ENCODE data around the gene LRRC51.
"Not testable (repeated sequence)": the region's sequence is repeated elsewhere in the genome, so short reads cannot be mapped to it uniquely, and the experiment has no call there.

LRRC51 gene

DNA sequence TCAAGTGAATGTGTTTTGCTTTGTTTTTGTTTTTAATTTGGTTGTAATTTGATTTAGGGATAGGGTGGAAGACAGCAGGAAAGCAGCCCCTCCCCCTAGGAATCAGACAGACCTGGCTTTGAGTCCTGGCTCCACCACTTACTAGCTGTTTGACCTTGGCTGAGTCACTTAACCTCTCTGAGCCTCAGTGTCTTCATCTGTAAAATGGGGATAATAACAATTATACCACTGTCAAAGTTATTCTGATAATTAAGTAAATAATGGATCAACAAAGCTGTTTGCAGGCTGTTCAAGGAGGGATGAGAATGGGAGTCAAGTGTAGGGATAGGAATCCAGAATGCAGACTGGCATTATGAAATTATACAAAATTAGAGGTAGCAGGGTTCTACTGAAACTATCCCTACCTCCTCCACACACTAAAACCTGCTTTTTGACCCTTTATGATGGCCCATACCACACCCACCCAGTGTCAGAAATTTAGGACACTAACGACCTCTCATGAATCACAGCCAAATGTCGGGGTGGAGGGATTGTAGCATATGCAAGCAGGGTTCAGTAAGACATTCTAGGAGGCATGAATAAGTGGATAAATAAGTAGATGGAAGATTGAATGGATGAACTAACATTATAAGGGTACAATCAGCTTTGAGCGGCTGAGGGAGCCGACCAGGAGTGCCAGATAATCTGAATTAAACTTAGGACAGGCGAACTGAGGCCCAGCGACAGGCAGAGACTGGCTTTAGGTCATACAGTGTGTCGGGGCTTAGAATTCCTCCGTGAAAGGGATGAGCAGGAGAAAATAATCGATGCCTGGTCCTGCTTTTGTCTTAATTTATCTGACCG is 30.9 kb downstream of the LRRC51 start:
- no peak for DNase-seq (ENCODE audit: low read depth)

DNA sequence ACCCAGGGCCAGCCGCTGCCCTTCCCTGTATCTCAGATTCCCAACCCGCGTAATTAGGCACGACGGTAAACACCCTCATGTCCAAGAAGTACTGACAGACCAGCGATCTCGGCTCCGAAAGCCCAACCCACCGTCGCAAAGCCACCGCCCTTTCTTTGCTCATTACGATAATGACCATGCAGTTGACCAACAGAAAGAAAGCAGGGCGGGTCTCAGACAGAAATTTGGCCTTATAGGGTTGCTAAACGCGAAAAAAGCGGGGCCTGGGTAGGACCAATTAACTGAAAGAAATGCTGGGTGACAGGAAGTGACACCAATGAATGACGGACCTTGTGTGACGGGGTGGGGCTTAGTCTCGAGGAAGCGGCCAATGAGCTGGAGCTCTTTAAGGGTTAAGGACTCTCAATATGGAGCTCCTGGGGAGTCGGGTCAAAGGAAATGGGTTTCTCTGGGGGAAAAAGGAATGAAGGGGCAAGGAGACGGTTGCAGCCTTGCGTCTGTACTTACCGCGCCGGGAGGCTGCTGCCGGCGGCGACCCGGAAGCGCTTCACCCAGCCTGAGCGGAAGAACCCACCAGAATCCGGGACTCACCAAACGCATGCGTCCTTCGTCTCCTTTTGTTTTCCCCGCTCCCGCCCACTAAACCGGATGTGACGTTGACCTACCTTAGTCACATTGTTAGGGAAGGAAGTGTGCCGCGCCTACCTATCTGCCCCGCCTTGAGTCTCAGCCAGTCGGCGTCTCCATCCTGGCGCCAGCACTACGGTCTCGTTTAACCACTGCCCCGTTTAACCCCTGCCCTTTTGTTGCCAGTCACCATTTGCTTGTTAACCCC is 31.7 kb downstream of the LRRC51 start, which contains the start of gene ANAPC15:
TSS of gene ANAPC15 (minus strand) at position 553 of the 835 bp plus-strand sequence. CDS start 1,419 bp downstream, outside the sequence.
- peak; percentile 98 for DNase-seq (ENCODE audit: low read depth)

DNA sequence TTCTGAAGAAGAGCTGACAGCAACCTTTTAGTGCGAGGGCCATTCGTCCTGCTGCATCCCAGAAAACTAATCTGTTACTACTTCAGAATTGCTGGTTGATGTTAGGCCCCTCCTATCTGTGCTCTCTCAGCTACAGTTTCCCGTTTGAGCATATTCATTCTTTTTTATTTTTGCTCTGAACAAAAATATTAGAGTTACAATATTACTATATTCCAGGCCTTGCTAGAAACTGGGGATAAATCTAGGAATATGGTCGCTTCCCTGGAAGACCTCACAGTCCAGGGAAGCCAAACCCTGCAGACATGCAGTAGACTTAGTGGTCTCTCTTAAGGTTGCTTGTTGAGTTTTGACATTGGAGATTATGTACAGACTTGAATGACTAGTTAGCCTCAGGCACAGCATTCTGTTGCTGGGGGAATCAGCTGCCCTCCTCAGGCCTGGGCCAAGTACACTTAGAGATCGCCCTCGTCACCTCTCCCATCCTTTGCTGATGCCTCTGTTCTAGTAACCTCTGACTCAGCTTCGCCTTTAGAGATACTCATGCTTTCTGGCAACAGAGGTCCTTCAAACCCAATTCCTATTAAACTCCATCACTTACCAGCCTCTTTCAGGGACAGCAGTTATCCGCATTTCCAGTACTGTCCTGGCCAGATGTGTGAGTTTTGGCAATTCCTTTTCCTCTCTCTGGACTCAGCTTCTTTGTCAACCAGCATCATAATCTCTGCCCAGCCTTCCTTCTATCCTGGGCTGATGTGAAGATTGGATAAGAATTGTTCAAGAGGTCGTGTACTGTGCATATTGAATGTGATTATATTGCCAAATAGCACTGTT is 32.5 kb downstream of the LRRC51 start:
- DNase-seq (ENCODE audit: low read depth) = no peak

DNA sequence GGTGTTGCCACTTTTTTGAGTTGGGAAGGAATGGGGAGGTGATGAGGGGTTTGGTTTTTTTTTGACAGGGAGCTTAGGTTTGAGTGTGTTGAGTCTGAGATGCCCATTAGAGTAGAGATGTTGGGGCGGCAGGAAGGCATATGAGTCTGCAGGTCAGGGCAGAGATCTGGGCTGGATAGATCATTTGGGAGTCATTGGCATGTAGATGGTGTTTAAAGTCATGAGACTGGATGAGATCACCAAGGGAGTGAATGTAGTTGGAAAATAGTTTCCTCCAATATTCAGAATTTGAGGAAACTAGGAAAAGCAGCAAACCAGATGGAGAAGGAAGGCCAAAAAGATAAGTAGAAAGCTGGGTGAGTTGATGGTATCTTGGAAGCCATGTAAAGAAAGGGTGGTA is 33.9 kb downstream of the LRRC51 start:
- DNase-seq (ENCODE audit: low read depth) = no peak

DNA sequence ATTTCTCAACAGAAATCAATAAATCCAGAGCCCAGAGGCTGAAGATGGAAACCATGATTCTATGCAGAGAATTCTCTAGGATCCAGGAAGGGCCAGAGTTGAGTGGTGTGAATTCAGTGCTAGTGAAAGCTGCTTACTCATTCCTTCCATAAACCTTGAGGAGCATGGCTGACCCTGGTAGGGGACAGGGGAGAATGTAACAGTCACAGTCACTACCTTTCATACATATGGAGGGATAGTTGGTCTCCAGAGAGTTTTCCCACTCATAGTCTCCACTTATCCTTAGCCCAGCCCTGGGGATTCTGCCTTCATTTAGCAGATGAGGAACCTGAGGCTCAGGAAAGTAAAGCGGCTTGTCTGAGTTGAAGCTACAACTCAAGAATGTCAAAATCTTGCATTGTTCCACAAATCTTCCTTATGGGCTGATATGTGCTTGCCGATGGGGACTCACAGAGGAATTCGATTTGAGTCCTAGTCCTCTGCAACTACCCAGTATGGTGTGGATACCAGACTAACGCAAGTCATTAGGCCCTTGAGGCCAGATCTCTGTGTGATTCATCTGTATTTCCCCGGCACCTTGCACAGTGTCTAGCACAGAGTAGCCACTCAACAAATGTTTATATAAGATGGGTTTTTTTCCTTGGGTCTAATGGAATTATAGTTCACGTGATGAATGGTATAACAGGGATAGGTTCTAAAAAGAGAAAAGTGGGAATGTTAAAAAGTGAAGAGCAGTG is 35.5 kb downstream of the LRRC51 start:
- DNase-seq (ENCODE audit: low read depth) = no peak

DNA sequence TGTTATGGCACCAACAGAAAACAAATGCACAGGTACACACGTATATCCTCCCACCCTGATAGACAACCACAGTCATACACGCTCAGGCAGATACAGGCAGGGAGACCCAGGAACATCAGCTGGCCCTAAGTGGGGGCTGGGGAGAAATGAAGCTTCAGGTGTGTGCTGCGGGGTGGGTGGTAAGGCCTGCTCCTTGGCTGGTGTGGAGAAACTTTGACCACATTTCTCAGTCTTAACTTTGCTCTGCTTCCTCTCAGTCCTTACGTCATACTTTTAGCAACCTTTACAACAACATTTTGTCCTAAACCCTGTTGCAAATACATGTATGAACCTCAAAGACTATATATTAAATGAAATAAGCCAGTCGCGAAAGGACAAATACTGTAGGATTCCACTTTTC is 38.5 kb downstream of the LRRC51 start:
- no peak for DNase-seq (ENCODE audit: low read depth)

DNA sequence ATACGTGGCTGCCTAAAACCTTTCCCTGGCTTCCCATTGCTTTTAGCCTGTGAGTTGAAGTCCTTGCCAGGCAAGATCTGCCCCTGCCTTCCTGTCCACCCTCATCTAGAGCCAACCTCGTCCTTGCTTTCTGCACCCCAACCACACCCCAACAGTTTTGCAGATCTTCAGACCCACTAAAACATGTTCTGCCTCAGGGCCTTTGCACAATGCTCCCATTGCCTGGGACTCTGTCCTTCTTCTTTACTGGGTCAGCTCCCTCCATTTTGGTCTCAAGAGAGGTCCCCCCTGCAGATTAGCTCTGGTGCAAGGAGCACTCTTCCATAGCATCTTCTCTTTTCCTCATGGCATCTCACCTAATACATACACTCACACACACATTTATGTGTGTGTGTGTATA is 40.3 kb downstream of the LRRC51 start:
- no peak for DNase-seq (ENCODE audit: low read depth)

DNA sequence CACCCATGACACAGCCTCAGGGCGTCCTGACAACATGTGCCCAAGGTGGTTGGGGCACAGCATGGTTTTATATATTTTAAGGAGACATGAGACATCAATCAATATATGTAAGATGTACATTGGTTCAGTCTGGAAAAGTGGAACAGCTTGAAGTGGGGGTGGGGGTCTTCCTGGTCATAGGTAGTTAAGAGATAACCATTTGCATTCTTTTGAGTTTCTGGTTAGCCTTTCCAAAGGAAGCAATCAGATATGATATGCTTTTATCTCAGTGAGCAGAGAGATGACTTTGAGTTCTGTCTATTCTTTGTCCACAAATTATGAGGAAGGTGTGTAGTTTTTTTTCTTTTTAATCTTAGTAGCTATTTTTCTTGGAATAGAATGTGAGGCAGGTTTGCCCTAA is 42.0 kb downstream of the LRRC51 start:
- DNase-seq (ENCODE audit: low read depth) = no peak

DNA sequence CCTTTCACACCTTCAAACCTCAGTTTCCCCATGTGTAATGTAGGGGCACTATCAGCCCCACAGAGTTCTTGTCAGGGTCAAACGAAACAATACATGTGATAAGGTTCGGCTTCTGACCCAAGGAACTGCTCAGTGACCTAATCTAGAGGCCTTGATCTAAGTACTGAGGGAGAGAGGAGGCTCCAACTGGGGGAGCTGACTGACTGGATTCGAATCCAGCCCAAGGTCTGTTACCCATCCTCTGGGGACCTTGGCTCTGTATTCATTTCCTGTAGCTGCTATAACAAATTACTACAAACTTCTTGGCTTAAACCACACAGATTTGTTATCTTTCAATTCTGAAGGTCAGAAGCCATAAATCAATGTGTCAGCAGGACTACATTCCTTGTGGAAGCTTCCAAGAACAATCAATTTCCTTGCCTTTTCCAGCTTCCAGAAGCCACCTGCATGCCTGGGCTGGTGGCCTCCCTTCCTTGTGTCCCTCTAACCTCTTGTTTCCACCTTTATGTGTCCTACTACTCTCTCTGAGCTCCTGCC is 42.5 kb downstream of the LRRC51 start:
- DNase-seq (ENCODE audit: low read depth) = no peak

DNA sequence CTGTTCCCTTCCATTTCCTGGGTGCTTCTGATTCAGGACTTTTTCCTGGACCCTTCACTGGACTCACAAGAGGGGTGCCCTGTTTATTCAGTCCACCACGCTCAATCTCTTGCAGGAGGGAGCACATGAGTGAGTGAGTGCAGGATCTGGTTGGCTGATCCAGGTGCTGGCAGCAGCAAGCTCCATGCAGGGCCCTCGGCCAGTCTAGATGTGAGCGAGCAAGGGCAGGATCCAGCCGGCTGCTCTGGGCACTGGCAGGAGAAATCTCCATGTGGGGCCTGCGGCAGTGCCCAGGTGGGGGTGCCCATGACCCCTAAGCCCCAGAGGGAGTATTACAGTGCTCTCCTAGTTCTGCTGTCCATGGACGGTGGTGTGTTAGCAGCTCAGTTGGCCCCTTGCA is 43.4 kb downstream of the LRRC51 start:
- DNase-seq (ENCODE audit: low read depth) = no peak

DNA sequence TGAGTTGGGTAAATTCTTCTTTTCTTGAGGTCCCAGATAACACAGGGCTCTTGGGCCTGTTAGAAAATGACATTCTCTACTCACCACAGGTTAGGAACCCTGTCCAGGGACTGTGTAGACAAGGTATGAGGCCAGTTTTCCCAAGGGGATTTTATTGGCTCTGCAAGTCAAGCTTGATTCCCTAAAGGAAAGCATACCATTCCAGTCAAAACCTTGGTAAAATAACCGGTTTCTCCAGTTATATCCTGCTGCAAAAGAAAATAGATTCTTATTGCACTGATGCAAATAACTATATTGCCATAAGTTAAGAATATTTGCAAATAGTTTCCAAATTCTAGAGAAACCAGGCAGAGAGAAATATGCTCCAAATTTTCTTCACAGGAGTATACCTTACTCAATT is 45.3 kb downstream of the LRRC51 start:
- DNase-seq (ENCODE audit: low read depth) = no peak

DNA sequence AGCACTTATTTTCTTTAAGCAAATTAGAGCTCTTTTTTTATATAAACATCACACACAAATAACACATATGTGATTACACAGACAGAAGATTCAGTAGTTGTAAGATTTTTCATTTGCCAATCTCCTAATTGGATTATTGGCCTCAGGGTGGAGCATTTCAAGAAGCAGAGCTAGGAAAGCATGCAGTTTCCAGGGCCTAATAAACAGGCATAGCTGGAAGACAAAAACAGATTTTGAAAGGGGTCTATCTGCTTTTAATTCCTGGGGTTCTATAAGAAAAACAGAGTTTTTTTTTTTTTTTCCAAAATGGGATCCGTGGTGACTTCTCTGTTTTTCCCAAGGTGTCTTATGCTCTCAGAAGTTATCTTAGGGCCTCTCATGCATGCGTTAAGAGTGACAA is 47.3 kb downstream of the LRRC51 start:
- no peak for DNase-seq (ENCODE audit: low read depth)

DNA sequence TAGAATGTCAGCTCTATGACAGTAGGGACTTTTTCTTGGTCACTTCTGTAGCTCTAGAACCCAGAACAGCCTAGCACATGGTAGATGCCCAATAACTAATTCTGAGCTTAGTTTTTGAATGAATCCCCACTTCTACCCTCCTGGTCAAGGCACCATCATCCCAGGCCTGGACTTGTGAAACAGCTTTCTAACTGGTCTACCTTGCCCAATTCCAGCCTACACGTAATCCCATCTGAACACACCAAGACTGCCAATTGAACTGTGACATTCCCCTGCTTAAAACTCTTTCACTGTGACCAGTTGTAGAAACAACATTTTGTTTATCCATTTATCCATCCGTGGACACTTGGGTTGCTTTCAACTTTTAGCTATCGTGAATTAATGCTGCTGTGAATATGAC is 48.7 kb downstream of the LRRC51 start:
- no peak for DNase-seq (ENCODE audit: low read depth)

DNA sequence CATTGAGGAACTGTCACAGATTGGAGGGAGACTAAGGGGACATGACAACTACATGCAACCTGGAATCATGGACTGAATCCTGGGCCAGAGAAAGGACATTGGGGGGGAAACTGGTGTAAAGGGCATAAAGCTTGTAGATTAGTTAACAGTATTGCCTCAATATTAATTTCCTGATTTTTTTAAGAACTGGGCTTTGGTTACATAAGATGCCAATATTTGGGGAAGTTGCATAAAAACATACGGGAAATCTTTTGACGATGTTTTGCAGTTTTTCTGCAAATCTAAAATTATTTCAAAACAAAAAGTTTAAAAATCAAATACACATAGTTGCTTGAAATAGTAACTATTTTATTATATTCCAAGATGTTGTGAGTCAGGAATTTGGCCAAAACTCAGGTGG is 52.0 kb downstream of the LRRC51 start:
- DNase-seq (ENCODE audit: low read depth) = no peak

DNA sequence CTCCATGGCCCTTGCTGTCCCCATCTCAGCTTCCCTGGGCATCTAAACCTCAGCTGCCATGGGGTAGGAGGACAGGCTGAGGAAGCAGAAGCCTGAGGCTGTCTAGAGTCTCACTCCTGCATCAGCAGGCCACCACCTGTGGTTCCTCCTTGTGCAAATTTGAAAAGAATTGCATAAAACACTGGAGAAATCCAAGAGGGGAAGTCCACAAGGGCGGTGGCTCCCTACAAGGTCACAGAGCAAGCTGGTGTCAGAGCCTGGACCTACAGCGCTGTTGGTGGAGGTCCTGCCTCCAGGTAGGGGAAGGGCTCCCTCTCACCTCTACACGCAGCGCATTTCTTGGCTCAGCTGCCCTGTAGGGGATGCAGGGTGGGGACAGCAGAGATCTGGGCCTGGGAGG is 54.8 kb downstream of the LRRC51 start, which contains the start of gene FOLR3:
TSS of gene FOLR3 (plus strand) at position 253 of the 400 bp plus-strand sequence. CDS start 228 bp downstream, outside the sequence.
- not testable (repeated sequence) for DNase-seq (ENCODE audit: low read depth)

DNA sequence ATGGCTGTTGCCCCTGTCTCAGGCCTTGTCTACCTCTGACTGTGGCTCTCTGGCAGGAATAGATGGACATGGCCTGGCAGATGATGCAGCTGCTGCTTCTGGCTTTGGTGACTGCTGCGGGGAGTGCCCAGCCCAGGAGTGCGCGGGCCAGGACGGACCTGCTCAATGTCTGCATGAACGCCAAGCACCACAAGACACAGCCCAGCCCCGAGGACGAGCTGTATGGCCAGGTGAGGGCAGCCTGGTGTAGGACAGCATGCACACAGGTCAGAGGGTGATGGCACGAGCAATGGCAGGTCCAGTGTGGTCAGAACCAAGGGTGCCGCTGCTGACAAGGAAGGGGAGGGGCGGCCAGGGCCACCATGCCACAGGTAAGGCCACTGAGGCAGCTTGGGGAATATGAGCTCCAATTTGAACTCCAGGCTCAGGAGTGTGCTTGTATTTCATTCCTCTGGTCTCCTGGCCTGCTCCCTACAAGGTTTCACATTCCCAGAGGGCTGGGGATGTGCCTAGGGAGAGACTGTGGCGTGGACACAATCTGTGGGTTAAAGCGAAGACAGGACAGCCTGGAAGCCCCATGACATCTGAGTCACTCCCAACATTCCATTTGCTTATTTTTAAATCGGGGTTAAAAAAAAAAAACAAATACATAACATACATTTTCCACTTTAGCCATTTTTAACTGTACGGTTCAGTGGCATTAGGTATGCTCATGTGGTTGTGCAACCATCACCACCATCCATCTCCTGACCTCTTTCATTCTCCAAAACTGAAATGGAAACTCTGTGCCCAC is 55.4 kb downstream of the LRRC51 start:
- no peak for DNase-seq (ENCODE audit: low read depth)

DNA sequence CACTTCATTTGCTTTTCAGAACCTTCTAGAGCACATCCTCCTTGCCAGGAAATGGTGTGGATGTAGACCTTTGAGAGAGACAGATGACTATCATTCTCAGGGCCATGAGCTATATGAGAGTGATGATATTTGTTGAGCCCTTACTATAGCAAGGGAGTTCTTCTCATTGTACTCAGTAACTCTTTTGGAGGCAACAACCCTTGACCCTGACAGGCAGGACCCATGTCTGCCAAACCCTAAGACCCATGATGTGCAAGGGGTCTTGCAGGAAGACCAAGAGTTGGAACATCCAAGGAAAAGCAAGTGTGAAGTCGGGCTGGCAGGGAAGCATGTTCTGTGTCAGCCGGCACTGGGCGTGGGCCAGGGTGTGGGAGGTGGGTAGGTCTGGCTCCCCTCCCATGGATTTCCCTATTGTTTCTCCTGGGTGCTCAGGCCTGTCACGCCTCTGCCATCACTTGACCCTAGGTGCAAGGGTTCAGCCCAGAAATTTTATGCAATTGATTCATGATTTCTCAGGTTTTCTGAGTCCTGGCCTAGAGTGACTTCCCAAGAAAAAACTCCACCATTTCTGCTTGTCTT is 56.1 kb downstream of the LRRC51 start:
- DNase-seq (ENCODE audit: low read depth) = no peak

DNA sequence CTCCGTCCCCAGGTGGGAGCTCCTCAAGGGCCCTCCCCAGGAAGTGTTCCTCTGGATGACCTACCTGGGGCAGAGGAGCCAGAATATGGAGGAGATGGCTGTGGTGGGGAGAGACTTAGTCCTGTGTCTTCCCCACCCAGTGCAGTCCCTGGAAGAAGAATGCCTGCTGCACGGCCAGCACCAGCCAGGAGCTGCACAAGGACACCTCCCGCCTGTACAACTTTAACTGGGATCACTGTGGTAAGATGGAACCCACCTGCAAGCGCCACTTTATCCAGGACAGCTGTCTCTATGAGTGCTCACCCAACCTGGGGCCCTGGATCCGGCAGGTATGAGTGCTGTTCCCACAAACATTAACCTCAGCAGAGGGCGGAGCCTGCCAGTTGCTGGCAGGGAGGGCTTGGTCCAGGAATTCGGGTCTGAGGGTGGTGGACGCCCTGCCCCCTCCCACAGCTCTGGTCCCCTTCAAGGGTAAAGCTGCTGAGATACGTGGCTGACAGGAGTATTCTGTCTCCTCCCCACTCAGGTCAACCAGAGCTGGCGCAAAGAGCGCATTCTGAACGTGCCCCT is 58.3 kb downstream of the LRRC51 start:
- DNase-seq (ENCODE audit: low read depth) = no peak

DNA sequence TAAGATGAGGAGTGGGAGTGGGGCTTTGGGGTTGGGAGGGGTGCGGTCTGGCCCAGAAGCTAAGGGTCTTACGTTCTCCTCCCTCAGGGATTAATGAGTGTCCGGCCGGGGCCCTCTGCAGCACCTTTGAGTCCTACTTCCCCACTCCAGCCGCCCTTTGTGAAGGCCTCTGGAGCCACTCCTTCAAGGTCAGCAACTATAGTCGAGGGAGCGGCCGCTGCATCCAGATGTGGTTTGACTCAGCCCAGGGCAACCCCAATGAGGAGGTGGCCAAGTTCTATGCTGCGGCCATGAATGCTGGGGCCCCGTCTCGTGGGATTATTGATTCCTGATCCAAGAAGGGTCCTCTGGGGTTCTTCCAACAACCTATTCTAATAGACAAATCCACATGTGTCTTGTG is 58.9 kb downstream of the LRRC51 start:
- no peak for DNase-seq (ENCODE audit: low read depth)

DNA sequence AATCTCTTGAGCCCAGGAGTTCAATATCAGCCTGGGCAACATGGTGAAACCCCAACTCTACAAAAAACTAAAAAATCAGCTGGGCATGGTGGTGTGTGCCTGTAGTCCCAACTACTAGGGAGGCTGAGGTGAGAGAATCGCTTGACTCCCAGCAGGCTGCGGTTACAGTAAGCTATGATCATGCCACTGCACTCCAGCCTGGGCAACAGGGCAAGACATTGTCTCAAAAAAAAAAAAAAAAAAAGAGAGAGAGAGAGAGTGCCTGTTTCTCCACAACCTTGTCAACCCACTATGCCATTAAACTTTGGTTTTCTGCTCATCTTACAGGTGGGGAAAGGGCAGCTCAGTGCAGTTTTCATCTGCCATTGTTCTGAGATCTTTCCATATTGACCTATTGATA is 60.0 kb downstream of the LRRC51 start:
- no peak for DNase-seq (ENCODE audit: low read depth)

Data from stimulated activated CD8-positive, alpha-beta memory T cell treated with anti-CD3 and anti-CD28 coated beads, Interleukin-4, amount 100 ng/mL, for 24 hours (primary cell).